Activated B cell treated with CpG ODN at 0.5 μM for 24 hours (primary cell): ENCODE measurements around the gene EVC. TPM values are rescaled to one million over a fixed set of nuclear protein-coding genes. Genes with fewer than 3 reads are reported as not detected.

Source experiments
- ATAC-seq: fragments of 200-7000 bp; cut with Tn5 transposase; one replicate; pipeline ENCODE4 v1.10.0; 2021; ENCODE audit warnings: low read depth, mild to moderate bottlenecking, moderate library complexity
- CTCF ChIA-PET: fragments of 350-600 bp; sonication (Branson Sonifier 250); formaldehyde crosslinking; loops from one replicate; lab custom pipeline; 2021; ENCODE audit warnings: antibody characterized with exemption; lab: Charles Lee
- POLR2A ChIA-PET: fragments of 350-600 bp; sonication (Branson Sonifier 250); formaldehyde crosslinking; loops from one replicate; lab custom pipeline; 2021; ENCODE audit warnings: antibody characterized with exemption; lab: Charles Lee
- DNase-seq: peaks from one replicate; pipeline ENCODE4 v3.0.0; 2022
- H3K27ac Mint-ChIP-seq: one replicate; pipeline ENCODE4 v1.8.0; 2020; ENCODE audit warnings: mixed read lengths
- H3K27me3 Mint-ChIP-seq: one replicate; pipeline ENCODE4 v1.8.0; 2021; ENCODE audit warnings: mixed read lengths
- H3K36me3 Mint-ChIP-seq: one replicate; pipeline ENCODE4 v1.8.0; 2021; ENCODE audit warnings: low read depth, mixed read lengths
- H3K4me1 Mint-ChIP-seq: one replicate; pipeline ENCODE4 v1.8.0; 2021; ENCODE audit warnings: mixed read lengths
- H3K4me3 Mint-ChIP-seq: one replicate; pipeline ENCODE4 v1.8.0; 2020; ENCODE audit warnings: mild to moderate bottlenecking, mixed read lengths
- H3K9me3 Mint-ChIP-seq: one replicate; pipeline ENCODE4 v1.8.0; 2020; ENCODE audit warnings: mixed read lengths
- intact Hi-C: fragments of 100-400 bp; cut with micrococcal nuclease; formaldehyde crosslinking; loops from one replicate; pipeline ENCODE4 v1.15.1; 2024
- total RNA-seq: library from RNA; stranded (reverse); gene quantifications from 2 replicates; pipeline ENCODE4 v1.2.3, GENCODE V29; 2022
- TF ChIP-seq, protein P1 (sequence below): fragments of 200-600 bp; IDR thresholded peaks from one replicate; pipeline ENCODE4 v1.8.0; 2022; ENCODE audit warnings: antibody characterized with exemption, mild to moderate bottlenecking

The EVC gene
- total RNA-seq, 1 donor from 2014 or later = 0.16 TPM

GRCh38 chr4:5798462-5798861, 87.5 kb downstream of the EVC start:
- ATAC-seq = no peak

GRCh38 chr4:5798946-5799345, 87.9 kb downstream of the EVC start:
- Mint-ChIP-seq H3K36me3 (no peaks in the 10 kb centered on the region), H3K9me3 (peaks cover 3% of the 10 kb centered on the region), H3K4me1 (no peaks in the 10 kb centered on the region), H3K27ac (no peak overlapping the region), H3K4me3 (no peak overlapping the region), H3K27me3 (no peaks in the 10 kb centered on the region)
- DNase-seq = no peak
- TF ChIP-seq, protein P1, sequence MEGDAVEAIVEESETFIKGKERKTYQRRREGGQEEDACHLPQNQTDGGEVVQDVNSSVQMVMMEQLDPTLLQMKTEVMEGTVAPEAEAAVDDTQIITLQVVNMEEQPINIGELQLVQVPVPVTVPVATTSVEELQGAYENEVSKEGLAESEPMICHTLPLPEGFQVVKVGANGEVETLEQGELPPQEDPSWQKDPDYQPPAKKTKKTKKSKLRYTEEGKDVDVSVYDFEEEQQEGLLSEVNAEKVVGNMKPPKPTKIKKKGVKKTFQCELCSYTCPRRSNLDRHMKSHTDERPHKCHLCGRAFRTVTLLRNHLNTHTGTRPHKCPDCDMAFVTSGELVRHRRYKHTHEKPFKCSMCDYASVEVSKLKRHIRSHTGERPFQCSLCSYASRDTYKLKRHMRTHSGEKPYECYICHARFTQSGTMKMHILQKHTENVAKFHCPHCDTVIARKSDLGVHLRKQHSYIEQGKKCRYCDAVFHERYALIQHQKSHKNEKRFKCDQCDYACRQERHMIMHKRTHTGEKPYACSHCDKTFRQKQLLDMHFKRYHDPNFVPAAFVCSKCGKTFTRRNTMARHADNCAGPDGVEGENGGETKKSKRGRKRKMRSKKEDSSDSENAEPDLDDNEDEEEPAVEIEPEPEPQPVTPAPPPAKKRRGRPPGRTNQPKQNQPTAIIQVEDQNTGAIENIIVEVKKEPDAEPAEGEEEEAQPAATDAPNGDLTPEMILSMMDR = no peak
- ATAC-seq = no peak
- ChIA-PET POLR2A (no interaction called here), CTCF (no interaction called here)
- intact Hi-C loops = no loop called here

More at GRCh38 chr4:5798462-5798861, 87.5 kb downstream of the EVC start:
- Mint-ChIP-seq H3K27me3 (no peaks in the 10 kb centered on the region), H3K4me1 (no peaks in the 10 kb centered on the region), H3K9me3 (peaks cover 3% of the 10 kb centered on the region), H3K36me3 (no peaks in the 10 kb centered on the region), H3K27ac (no peak overlapping the region), H3K4me3 (no peak overlapping the region)
- ChIA-PET CTCF (no interaction called here), POLR2A (no interaction called here)
- TF ChIP-seq, protein P1 = no peak
- no peak for DNase-seq
- intact Hi-C loops = no loop called here

DNA sequence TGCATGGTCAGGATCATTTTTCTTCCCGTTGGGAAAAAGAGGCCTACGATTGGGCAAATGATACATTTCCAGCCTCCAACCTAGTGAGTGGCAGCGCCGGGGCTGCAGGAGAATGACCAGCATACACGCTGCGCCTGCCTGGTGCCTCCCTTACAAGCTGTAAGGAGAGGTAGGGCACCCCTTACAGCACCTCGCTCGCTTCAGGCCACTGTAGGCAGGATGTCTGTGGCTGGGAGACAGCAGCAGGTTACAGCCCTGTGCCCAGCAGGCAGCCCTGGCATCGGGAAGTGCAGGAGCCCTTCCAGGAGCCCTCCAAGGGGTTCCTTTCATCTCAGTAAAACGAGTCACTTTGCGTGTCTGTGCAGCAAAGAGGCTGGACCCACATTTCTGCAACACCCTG, 88.4 kb downstream of the EVC start:
- intact Hi-C loops = no loop called here
- no peak overlapping the region for H3K4me3 Mint-ChIP-seq
- POLR2A ChIA-PET = no interaction called here

GRCh38 chr4:5800496-5800895, 89.5 kb downstream of the EVC start:
- POLR2A ChIA-PET = no interaction called here
- Mint-ChIP-seq H3K36me3 (no peaks in the 10 kb centered on the region), H3K27ac (no peak overlapping the region), H3K4me3 (no peak overlapping the region), H3K9me3 (peaks cover 3% of the 10 kb centered on the region), H3K27me3 (no peaks in the 10 kb centered on the region), H3K4me1 (no peaks in the 10 kb centered on the region)
- ATAC-seq (no peak), DNase-seq (no peak)
- intact Hi-C loops = no loop called here
- TF ChIP-seq, protein P1 = no peak
- CTCF ChIA-PET = no interaction called here

More for the DNA sequence above, 88.4 kb downstream of the EVC start:
- Mint-ChIP-seq H3K27me3 (no peaks in the 10 kb centered on the region), H3K4me1 (no peaks in the 10 kb centered on the region), H3K27ac (no peak overlapping the region), H3K9me3 (peaks cover 3% of the 10 kb centered on the region), H3K36me3 (no peaks in the 10 kb centered on the region)
- TF ChIP-seq, protein P1 = no peak
- CTCF ChIA-PET = no interaction called here
- ATAC-seq (no peak), DNase-seq (no peak)

- DNase-seq = no peak
- intact Hi-C loops = no loop called here
- Mint-ChIP-seq H3K4me1 (no peaks in the 10 kb centered on the region), H3K4me3 (no peak overlapping the region), H3K27ac (no peak overlapping the region), H3K27me3 (no peaks in the 10 kb centered on the region), H3K9me3 (no peaks in the 10 kb centered on the region), H3K36me3 (no peaks in the 10 kb centered on the region)
- POLR2A ChIA-PET = no interaction called here
- ATAC-seq = no peak
- TF ChIP-seq, protein P1 = no peak
- CTCF ChIA-PET = no interaction called here
These were observed 90.7 kb downstream of the EVC start for GRCh38 chr4:5801696-5802095.
